ENCODE data around the gene CDH23. TPM values are rescaled to one million over a fixed set of nuclear protein-coding genes. Genes with fewer than 3 reads are reported as not detected.

The CDH23 gene
- total RNA-seq, 4 donors from 2014 or later, result 7.1 to 56.2 (median 25.4) TPM

DNA sequence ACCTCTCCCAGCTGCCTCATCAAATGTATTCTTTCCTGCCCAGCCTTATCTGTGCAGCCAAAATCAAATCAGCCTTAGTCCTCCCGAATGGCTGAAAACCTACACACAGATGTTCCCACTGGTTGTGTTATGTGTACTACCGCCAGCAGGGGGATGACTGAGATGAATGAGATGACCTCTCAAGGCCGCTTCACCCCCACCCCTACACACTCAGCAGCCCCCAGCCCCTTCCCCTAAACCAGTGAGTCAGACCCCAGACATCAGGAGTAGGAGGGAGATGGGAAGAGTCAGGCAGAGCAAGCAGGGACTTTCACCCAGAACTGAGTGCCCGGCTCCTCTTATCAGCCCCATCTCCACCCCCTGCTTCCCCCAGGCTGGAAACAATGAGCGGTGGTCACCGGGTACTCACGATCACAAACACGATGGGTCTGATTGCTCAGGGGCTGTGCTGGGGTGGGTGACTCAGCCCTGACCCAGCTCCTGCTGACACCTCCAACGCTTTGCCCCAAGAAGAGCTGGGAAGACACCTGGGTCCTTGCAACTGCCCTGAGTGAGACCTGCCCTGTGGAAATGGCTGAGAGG lies 329.4 kb downstream of the CDH23 start:
- intact Hi-C loops (cut with DNase I; ENCODE audit: low total_unique reads), result no loop called here
- Histone ChIP-seq H3K27me3 (no peaks in the 10 kb centered on the region), H3K27ac (peak overlapping the region in 1 of 2 donors; percentile 25), H3K4me1 (peaks cover 0 to 21% of the 10 kb centered on the region in 2 donors), H3K36me3 (no peaks in the 10 kb centered on the region), H3K9me3 (no peaks in the 10 kb centered on the region), H3K4me3 (no peak overlapping the region)
- no peak for TF ChIP-seq POLR2A (IDR thresholded peaks at IDR 0.05)
- TF ChIP-seq, protein P1, sequence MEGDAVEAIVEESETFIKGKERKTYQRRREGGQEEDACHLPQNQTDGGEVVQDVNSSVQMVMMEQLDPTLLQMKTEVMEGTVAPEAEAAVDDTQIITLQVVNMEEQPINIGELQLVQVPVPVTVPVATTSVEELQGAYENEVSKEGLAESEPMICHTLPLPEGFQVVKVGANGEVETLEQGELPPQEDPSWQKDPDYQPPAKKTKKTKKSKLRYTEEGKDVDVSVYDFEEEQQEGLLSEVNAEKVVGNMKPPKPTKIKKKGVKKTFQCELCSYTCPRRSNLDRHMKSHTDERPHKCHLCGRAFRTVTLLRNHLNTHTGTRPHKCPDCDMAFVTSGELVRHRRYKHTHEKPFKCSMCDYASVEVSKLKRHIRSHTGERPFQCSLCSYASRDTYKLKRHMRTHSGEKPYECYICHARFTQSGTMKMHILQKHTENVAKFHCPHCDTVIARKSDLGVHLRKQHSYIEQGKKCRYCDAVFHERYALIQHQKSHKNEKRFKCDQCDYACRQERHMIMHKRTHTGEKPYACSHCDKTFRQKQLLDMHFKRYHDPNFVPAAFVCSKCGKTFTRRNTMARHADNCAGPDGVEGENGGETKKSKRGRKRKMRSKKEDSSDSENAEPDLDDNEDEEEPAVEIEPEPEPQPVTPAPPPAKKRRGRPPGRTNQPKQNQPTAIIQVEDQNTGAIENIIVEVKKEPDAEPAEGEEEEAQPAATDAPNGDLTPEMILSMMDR (IDR thresholded peaks at IDR 0.05), result peak in 1 of 4 experiments; percentile 7
- no peak for DNase-seq

DNA sequence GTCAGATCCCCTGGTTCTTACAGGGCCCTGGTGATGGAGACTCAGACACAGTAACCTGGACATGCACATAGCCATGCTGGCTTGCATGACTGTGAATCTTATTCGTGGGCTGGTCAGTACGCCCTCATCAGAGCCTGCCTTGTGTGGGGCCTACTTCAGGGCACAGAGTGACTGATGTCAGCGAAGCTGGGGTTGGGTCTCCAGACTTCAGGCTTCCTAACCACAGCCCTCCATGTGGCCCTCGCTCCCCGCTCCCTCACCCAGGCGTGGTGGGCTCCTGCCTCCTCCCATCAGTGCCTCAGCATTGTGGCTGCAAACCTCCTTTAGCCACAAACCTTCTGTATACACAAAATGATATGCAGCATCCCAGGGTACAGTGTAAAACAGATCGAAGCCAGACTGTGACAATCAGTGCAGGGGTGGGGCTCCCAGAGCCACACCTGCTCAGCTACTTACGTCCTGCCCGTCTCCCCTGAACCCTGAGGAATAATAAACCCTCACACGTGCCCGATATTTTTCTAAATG lies 329.9 kb downstream of the CDH23 start:
- Histone ChIP-seq H3K27ac (peak overlapping the region; percentile 65 to 82), H3K27me3 (no peaks in the 10 kb centered on the region), H3K36me3 (no peaks in the 10 kb centered on the region), H3K9me3 (no peaks in the 10 kb centered on the region), H3K4me1 (peaks cover 0 to 21% of the 10 kb centered on the region in 2 donors), H3K4me3 (no peak overlapping the region)
- DNase-seq, result no peak
- intact Hi-C loops (cut with DNase I; ENCODE audit: low total_unique reads), result no loop called here
- no peak for TF ChIP-seq POLR2A (IDR thresholded peaks at IDR 0.05)
- TF ChIP-seq, protein P1 (IDR thresholded peaks at IDR 0.05), result no peak

DNA sequence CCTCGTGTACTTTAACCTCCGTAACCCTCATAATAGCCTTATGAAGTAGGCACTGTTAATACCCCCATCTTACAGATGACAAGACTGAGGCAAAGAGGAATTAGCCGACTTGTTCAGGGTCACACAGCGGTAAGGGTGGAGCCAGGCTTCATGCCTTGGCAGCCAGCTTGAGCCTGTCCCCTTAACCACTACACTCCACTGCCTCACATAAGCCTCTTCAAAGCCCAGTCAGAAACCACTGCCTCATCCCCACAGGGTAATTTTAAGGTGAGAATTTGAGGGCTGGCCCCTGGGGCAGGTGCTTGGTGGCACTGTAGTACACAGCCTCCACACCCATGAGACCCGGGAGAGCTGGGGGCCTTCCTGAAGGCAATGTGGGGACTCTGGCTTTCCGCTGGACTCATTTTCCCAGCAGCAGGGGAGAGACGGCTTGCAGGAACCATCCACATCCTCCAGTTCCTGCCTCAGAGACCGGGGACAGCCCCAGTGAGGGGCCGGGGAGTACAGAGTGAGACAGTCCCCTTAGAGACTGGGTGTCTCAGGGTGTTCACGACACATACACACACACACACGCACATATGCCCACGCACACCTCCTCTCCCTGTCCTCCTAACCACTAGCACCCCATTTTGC lies 330.5 kb downstream of the CDH23 start:
- Histone ChIP-seq H3K27ac (peak overlapping the region; percentile 65 to 82), H3K27me3 (no peaks in the 10 kb centered on the region), H3K36me3 (no peaks in the 10 kb centered on the region), H3K4me1 (peaks cover 0 to 21% of the 10 kb centered on the region in 2 donors), H3K9me3 (no peaks in the 10 kb centered on the region), H3K4me3 (no peak overlapping the region)
- DNase-seq, result no peak
- no peak for TF ChIP-seq POLR2A (IDR thresholded peaks at IDR 0.05)
- TF ChIP-seq, protein P1 (IDR thresholded peaks at IDR 0.05), result no peak
- intact Hi-C loops (cut with DNase I; ENCODE audit: low total_unique reads), result no loop called here

DNA sequence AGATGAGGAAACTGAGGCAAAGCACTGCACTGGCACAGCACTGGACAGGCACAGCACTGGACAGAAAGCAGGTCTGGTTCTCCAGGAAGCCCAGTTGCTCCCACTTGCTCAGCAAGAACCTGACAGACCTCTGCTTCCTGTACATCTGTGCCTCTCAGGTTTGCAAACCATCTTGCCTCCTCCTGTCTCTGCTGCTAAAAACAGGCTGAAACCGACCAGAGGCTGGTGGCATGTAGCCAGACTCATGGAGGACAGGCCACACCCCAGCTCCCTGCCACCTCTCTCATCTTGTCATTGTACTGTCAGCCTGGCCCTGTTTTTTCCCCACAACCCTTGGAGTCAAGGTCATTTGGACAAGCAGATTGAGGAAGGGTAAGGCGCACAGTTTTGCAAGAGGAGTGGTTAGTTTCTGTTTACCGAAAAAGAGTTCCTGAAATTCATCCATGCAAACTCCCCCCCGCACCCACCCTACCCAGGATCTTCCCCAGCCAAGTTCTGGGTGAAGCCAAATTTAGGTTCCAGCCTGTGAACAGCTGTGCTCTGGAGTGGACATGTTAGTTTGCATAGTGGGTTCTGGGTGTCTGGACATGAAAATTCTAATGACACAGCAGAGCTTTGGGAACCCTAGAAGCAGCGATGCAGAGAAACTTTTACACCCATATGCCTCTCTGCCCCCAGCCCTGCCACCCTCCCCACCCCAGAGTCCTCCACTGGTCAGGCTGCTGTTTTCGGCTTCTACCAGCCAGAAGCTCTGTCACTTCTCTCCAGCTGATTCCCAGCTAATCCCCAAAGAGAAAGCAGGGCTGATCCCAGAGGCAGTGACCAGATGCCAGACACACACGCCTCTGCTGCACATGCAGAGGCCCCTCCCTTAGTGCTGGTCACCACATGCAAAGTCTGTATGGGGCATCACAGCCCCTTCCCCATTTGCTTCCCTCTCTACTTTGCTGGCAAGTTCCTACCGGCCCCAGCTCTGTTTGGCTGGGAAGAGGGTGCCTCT lies 331.3 kb downstream of the CDH23 start:
- peak; percentile 67 to 68 for DNase-seq
- no peaks in the 10 kb centered on the region for H3K36me3 ChIP-seq
- intact Hi-C loops (cut with DNase I; ENCODE audit: low total_unique reads), result no loop called here
- no peaks in the 10 kb centered on the region for H3K27me3 ChIP-seq
- H3K4me1 ChIP-seq, result peaks cover 0 to 21% of the 10 kb centered on the region in 2 donors
- TF ChIP-seq POLR2A (IDR thresholded peaks at IDR 0.05), result no peak
- TF ChIP-seq, protein P1 (IDR thresholded peaks at IDR 0.05), result no peak
- H3K4me3 ChIP-seq, result no peak overlapping the region
- peak overlapping the region; percentile 65 to 82 for H3K27ac ChIP-seq
- H3K9me3 ChIP-seq, result no peaks in the 10 kb centered on the region

Data from uterus (tissue), 4 donors.